ENCODE results near the gene PCID2. TPM values are rescaled to one million over a fixed set of nuclear protein-coding genes. Genes with fewer than 3 reads are reported as not detected.

Gene PCID2
- total and polyA plus RNA-seq, 2 of the 13 experiments (the other 11 are each of a cell fraction or from before 2014, with no cell fraction given), result 65.0 to 111 TPM

DNA sequence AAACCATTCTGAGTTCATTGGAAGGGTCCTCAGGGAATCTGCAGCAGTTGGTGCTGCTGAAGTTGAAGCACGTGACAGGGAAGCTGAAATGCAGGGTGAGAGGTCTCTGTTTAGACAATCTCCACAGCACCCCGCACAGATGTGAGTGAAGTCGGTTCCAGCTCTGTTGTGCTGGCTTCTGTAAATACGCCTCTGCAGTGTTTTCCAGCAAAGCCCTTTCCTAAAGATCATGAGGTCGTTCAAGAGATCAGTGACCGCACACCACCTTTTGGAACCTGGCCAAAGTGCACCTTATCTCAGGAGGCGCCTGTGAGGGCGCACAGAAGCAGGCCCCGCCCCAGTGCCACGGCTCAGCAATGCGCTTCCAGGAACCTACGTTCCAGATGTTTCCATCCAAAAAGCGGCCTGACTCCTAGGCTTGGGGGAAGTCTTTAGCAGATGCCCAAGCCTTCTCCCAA, 11.7 kb upstream of the PCID2 start (continued):
- TF ChIP-seq, protein P1, sequence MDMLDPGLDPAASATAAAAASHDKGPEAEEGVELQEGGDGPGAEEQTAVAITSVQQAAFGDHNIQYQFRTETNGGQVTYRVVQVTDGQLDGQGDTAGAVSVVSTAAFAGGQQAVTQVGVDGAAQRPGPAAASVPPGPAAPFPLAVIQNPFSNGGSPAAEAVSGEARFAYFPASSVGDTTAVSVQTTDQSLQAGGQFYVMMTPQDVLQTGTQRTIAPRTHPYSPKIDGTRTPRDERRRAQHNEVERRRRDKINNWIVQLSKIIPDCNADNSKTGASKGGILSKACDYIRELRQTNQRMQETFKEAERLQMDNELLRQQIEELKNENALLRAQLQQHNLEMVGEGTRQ (IDR thresholded peaks at IDR 0.05; ENCODE audit: low read depth, low read length), result peak; percentile 42; the same call in 1 of the 2 replicates
- TF ChIP-seq, protein P1 (CRISPR knock-in tag; IDR thresholded peaks at IDR 0.05; ENCODE audit: borderline replicate concordance), result peak; percentile 67; the same call in 1 of the 2 replicates
- no peak for TF ChIP-seq MBD4 (IDR thresholded peaks at IDR 0.05; ENCODE audit: borderline replicate concordance, low read length)
- TF ChIP-seq TSC22D2 (CRISPR knock-in tag; IDR thresholded peaks at IDR 0.05; ENCODE audit: borderline replicate concordance), result no peak
- TF ChIP-seq TBP (CRISPR knock-in tag; IDR thresholded peaks at IDR 0.05), result no peak
- TF ChIP-seq, protein P2, sequence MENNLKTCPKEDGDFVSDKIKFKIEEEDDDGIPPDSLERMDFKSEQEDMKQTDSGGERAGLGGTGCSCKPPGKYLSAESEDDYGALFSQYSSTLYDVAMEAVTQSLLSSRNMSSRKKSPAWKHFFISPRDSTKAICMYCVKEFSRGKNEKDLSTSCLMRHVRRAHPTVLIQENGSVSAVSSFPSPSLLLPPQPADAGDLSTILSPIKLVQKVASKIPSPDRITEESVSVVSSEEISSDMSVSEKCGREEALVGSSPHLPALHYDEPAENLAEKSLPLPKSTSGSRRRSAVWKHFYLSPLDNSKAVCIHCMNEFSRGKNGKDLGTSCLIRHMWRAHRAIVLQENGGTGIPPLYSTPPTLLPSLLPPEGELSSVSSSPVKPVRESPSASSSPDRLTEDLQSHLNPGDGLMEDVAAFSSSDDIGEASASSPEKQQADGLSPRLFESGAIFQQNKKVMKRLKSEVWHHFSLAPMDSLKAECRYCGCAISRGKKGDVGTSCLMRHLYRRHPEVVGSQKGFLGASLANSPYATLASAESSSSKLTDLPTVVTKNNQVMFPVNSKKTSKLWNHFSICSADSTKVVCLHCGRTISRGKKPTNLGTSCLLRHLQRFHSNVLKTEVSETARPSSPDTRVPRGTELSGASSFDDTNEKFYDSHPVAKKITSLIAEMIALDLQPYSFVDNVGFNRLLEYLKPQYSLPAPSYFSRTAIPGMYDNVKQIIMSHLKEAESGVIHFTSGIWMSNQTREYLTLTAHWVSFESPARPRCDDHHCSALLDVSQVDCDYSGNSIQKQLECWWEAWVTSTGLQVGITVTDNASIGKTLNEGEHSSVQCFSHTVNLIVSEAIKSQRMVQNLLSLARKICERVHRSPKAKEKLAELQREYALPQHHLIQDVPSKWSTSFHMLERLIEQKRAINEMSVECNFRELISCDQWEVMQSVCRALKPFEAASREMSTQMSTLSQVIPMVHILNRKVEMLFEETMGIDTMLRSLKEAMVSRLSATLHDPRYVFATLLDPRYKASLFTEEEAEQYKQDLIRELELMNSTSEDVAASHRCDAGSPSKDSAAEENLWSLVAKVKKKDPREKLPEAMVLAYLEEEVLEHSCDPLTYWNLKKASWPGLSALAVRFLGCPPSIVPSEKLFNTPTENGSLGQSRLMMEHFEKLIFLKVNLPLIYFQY (CRISPR knock-in tag; IDR thresholded peaks at IDR 0.05; ENCODE audit: borderline replicate concordance), result peak; percentile 14; the same call in 1 of the 2 replicates
- TF ChIP-seq, protein P3, sequence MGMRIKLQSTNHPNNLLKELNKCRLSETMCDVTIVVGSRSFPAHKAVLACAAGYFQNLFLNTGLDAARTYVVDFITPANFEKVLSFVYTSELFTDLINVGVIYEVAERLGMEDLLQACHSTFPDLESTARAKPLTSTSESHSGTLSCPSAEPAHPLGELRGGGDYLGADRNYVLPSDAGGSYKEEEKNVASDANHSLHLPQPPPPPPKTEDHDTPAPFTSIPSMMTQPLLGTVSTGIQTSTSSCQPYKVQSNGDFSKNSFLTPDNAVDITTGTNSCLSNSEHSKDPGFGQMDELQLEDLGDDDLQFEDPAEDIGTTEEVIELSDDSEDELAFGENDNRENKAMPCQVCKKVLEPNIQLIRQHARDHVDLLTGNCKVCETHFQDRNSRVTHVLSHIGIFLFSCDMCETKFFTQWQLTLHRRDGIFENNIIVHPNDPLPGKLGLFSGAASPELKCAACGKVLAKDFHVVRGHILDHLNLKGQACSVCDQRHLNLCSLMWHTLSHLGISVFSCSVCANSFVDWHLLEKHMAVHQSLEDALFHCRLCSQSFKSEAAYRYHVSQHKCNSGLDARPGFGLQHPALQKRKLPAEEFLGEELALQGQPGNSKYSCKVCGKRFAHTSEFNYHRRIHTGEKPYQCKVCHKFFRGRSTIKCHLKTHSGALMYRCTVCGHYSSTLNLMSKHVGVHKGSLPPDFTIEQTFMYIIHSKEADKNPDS (CRISPR knock-in tag; IDR thresholded peaks at IDR 0.05), result no peak
- no peak for TF ChIP-seq HMG20B (CRISPR knock-in tag; conservative IDR thresholded peaks at IDR 0.05)
- TF ChIP-seq ZNF619 (CRISPR knock-in tag; IDR thresholded peaks at IDR 0.05), result no peak
- 0 out of 2 replicates have a peak, but pooled peaks have one; percentile 46 for TF ChIP-seq NAIF1 (CRISPR knock-in tag; IDR thresholded peaks at IDR 0.05; ENCODE audit: borderline replicate concordance)
- no peak for TF ChIP-seq MYNN (CRISPR knock-in tag; IDR thresholded peaks at IDR 0.05; ENCODE audit: low read depth)
- TF ChIP-seq FIP1L1 (IDR thresholded peaks at IDR 0.05; ENCODE audit: borderline replicate concordance, insufficient read depth, low read depth, low read length), result no peak
- no peak for TF ChIP-seq ELF4 (CRISPR knock-in tag; IDR thresholded peaks at IDR 0.05; ENCODE audit: borderline replicate concordance)
- TF ChIP-seq ZNF337 (CRISPR knock-in tag; IDR thresholded peaks at IDR 0.05; ENCODE audit: borderline replicate concordance, low read depth), result no peak
- TF ChIP-seq SMAD1 (CRISPR knock-in tag; IDR thresholded peaks at IDR 0.05; ENCODE audit: borderline replicate concordance, low read depth), result no peak
- TF ChIP-seq, protein P4, sequence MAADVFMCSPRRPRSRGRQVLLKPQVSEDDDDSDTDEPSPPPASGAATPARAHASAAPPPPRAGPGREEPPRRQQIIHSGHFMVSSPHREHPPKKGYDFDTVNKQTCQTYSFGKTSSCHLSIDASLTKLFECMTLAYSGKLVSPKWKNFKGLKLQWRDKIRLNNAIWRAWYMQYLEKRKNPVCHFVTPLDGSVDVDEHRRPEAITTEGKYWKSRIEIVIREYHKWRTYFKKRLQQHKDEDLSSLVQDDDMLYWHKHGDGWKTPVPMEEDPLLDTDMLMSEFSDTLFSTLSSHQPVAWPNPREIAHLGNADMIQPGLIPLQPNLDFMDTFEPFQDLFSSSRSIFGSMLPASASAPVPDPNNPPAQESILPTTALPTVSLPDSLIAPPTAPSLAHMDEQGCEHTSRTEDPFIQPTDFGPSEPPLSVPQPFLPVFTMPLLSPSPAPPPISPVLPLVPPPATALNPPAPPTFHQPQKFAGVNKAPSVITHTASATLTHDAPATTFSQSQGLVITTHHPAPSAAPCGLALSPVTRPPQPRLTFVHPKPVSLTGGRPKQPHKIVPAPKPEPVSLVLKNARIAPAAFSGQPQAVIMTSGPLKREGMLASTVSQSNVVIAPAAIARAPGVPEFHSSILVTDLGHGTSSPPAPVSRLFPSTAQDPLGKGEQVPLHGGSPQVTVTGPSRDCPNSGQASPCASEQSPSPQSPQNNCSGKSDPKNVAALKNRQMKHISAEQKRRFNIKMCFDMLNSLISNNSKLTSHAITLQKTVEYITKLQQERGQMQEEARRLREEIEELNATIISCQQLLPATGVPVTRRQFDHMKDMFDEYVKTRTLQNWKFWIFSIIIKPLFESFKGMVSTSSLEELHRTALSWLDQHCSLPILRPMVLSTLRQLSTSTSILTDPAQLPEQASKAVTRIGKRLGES (CRISPR knock-in tag; IDR thresholded peaks at IDR 0.05; ENCODE audit: borderline replicate concordance), result no peak
- TF ChIP-seq SKI (IDR thresholded peaks at IDR 0.05; ENCODE audit: partially characterized antibody), result peak; percentile 22

Data from HepG2 (cell line).